DMS79 treated with DMSO at 0.1 percent for 48 hours (cell line): ENCODE measurements around the gene DMBT1.
"Not testable (repeated sequence)": the region's sequence is repeated elsewhere in the genome, so short reads cannot be mapped to it uniquely, and the experiment has no call there.

Source experiments
- DNase-seq: peaks from one replicate; lab custom pipeline; 2025; lab: John Stamatoyannopoulos, UW

Gene DMBT1

GRCh38 chr10:122577311-122577885 lies 16.8 kb downstream of the DMBT1 start:
- DNase-seq = no peak

- DNase-seq = not testable (repeated sequence)
These were observed 25.5 kb downstream of the DMBT1 start for GRCh38 chr10:122586070-122586469.

- DNase-seq = no peak
These were observed 26.7 kb downstream of the DMBT1 start for GRCh38 chr10:122587098-122587760.

- DNase-seq = no peak
These were observed 27.8 kb downstream of the DMBT1 start for GRCh38 chr10:122588381-122588780.

- DNase-seq = peak; percentile 11
These were observed 29.6 kb downstream of the DMBT1 start for GRCh38 chr10:122590153-122590552.

- DNase-seq = no peak
These were observed 31.2 kb downstream of the DMBT1 start for GRCh38 chr10:122591736-122592135.

- DNase-seq = no peak
These were observed 31.6 kb downstream of the DMBT1 start for GRCh38 chr10:122592161-122592560.

- DNase-seq = no peak
These were observed 57.1 kb downstream of the DMBT1 start for GRCh38 chr10:122617476-122618270.

- no peak for DNase-seq
These were observed 58.1 kb downstream of the DMBT1 start for GRCh38 chr10:122618461-122619165.

- not testable (repeated sequence) for DNase-seq
These were observed 60.4 kb downstream of the DMBT1 start for GRCh38 chr10:122620961-122621360.

GRCh38 chr10:122624546-122624945 lies 64.0 kb downstream of the DMBT1 start:
- DNase-seq = no peak

- no peak for DNase-seq
These were observed 70.0 kb downstream of the DMBT1 start for GRCh38 chr10:122630526-122630925.

GRCh38 chr10:122632031-122632430 lies 71.5 kb downstream of the DMBT1 start:
- no peak for DNase-seq

- DNase-seq = no peak
These were observed 72.0 kb downstream of the DMBT1 start for GRCh38 chr10:122632576-122632975.

GRCh38 chr10:122636953-122637352 lies 76.4 kb downstream of the DMBT1 start:
- no peak for DNase-seq

GRCh38 chr10:122637376-122637775 lies 76.8 kb downstream of the DMBT1 start:
- peak; percentile 29 for DNase-seq

- no peak for DNase-seq
These were observed 77.6 kb downstream of the DMBT1 start for GRCh38 chr10:122638106-122638505.

GRCh38 chr10:122639801-122640200 lies 79.2 kb downstream of the DMBT1 start:
- DNase-seq = no peak

GRCh38 chr10:122640921-122641320 lies 80.4 kb downstream of the DMBT1 start:
- DNase-seq = no peak

- no peak for DNase-seq
These were observed 82.4 kb downstream of the DMBT1 start for GRCh38 chr10:122642726-122643605.

- DNase-seq = no peak
These were observed 83.5 kb downstream of the DMBT1 start for GRCh38 chr10:122643931-122644534.
